Activated CD4-positive, CD25-positive, alpha-beta regulatory T cell treated with anti-CD3 and anti-CD28 coated beads, Interleukin-2, amount 50 U/mL, for 16 hours (primary cell): Measurements from ENCODE around the gene KIF23.
A peak's percentile ranks its signal among the peaks of the same experiment; 100 is the strongest.
"Not testable (repeated sequence)": the region's sequence is repeated elsewhere in the genome, so short reads cannot be mapped to it uniquely, and the experiment has no call there.

Experiments
- DNase-seq: peaks from one replicate; pipeline ENCODE4 v3.0.0-alpha.2; 2020; ENCODE audit warnings: low read depth, low spot score

Gene KIF23

DNA sequence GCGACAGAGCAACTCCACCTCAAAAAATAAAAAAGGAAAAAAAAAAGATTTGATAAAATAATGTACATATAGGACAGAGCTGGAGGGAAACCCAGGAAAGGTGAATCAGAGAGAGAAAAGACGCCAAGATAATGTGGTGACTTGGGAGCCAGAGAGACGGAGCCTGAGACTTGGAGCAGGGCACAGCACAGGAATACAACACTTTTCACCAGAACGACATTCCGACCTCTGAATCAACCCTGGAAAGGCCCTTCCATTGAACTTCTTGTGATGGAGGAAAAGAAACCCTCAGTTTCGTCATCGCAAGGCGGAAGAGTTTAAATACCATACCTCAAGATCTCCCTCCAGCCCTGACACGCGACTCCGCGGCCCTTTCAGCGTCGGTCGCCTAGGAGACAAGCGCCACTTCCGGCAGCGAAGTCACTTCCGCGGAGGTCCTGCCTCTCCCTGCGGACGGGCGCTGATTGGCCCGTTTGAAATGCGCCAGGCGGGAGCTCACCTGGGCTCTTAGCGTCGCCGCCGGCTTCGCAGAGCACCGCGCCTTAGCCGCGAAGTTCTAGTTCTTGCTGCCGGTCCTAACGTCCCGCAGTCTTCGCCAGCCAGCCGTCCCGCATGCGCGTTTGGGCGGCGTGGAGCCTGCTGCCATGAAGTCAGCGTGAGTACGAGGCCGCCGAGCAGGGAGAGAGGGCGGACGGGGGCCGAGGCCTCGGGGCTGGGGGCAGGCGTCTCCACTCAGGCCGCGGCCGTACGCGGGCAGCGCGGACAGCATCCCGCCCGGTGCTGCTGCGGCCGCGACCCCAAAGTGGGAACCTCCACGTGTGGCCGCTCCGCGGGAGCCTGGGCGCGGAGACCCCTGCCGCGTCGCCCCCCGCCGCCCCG lies at the start of gene KIF23:
Gene KIF23, plus strand, starts transcription at position 528 of the 879 bp plus-strand sequence. Its CDS starts 117 bp downstream, at position 645.
- DNase-seq = peak; percentile 90

DNA sequence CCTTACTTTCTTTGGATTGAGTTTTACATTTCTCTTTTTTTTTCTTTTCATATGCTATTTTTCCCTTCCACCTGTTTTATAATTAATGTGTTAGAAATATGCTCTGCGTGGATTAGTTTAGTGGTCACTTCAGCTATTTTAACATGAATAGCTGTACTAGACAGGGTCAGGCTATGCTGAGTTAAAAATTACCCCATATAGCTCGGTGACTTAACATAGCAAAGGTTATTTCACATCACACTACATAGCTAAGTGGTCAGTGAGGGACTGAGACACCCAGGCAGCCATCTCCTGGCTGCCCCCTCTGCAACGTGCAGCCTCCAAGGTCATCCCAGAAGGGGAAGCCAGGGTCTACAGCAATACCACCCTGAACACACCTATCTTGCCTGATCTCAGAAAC lies 46.9 kb upstream of the KIF23 start:
- DNase-seq = no peak

DNA sequence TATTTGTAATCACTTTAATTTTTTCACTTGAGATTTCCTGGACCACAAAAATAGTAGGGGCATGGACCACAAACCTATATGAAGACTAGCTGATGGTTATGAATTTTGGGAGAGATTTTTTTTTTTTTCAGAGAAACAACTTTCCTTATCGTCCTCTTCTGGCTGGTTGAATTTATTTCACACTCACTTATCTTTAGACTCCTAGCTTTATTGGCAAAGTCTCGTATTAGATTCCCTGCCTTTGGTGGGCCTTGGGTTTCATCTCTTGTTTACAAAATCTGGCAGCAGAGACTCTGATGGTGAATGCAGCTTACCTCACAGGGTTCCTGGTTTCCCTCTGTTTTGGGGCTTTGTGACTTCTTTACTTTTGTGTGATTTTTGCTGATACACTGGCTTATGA lies 44.5 kb upstream of the KIF23 start:
- DNase-seq = no peak

DNA sequence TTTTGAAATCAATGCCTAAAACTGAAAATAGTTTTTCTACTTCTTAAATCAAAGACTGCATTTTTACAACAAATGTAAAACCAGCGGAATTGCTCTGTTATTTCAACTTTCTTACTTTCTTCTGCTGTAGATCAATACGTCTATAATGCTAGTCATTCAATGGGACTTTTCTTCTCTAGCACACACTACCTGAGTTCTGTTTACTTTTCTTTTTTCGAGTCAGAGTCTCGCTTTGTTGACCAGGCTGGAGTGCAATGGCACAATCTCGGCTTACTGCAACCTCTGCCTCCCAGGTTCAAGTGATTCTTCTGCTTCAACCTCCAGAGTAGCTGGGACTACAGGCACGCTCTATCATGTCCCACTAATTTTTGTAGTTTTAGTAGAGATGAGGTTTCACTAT lies 40.7 kb upstream of the KIF23 start:
- DNase-seq = no peak

DNA sequence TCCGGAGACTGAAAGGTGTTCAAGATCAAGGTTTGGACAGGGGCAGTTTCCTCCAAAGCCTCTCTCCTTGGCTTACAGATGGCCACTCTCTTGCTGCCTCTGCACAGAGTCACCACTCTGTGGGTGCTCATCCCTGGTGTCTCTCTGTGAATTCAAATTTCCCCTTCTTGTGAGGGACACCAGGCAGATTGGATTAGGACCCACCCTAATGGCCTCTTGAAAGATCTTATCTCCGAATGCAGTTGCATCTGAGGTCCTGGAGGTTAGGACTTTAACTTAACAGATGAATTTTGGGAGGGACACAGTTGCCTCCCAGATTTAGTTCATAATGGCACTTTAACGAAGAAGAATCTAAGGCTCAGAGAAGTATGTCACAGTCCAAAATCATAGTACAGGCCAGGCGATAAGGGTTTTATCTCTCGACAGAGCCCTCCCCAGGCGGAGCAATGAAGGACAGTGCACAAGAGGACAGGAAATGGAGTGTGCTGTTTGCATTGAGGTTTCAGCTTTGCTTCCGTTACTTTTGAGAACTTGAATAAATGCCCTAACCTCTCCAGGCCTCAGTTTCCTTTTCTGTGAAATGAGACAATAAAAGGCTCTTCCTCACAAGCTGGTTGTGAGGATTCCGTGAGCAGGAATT lies 38.9 kb upstream of the KIF23 start:
- DNase-seq = no peak

DNA sequence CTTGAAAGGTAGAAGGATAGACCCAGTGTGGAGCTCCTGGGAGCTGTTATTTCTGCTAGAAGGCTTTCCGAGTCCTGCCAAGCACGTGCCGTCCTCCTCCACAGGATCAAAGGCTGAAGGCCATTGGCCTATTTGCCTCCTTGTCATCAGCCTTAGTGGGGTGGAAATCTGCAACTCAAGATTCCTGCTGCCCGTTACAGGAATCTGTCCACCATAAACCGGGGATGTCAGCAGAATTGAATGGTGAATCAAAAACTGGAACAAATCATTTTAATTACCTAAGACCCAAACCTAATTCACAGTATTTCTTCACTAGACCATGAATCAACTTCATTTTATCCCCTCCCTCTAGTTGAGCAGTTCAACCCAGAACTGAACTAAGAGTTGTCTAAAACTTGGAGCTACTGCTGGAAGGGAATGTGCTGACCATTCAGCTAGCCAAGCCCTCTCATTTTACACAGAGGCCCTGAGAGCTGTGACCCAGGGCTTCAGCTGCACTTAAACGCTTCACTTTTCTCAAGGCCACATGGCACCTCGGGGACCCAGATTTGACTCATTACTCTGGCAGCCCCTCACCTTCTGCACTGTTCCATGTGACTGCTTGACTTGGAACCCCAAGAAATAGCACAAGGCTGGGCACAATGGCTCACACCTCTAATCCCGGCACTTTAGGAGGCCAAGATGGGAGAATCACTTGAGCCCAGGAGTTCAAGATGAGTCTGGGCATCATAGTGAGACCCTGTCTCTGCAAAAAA lies 36.8 kb upstream of the KIF23 start:
- DNase-seq = no peak

DNA sequence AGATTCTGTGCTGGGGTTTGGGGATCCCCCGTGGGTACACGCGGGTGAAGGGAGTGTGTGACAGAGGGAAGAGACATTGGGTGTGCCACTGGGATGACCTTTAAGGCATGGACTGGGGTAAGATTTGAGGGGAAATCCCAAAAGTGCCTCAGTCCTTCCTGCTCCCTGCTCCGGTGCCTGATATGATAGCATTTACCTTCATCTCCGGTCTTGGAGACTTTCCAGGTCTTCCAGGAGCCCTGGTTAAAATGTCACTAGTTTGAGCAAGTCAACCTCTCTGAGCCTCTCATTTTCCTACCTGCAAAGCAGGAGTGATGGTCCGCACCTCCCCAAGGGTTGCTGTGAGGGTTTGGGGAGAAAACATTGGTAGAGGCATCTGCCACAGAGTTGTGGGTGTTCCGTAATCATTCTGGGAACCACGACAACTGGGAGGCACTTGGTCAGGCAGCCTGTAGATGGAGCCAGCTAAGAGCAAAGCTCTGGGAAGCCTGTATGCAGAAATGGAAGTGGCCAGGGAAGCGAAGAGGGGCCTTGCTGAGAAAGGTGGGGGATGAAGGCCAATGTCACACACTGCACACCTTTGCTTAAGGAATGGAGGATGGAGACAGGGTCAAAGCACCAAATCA lies 33.9 kb upstream of the KIF23 start:
- DNase-seq = no peak

DNA sequence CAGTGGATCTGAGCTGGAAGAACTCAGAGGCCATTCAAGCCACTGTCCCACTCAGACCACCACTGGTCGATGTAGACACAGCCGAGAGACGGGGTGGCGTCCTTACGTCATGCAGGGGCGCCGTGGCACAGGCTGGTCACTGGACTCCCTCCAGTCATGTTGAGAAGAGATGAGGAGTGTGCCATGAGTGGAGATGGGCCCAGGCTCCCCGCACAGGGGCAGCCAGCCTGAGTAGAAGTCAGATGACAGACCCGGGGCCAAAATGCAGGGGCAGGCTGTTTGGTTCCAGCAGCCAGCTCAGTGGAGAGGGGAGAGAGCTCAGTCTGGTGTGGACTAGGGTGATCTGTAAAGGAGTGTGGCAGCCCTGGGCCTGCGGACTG lies 33.4 kb upstream of the KIF23 start:
- DNase-seq = no peak

DNA sequence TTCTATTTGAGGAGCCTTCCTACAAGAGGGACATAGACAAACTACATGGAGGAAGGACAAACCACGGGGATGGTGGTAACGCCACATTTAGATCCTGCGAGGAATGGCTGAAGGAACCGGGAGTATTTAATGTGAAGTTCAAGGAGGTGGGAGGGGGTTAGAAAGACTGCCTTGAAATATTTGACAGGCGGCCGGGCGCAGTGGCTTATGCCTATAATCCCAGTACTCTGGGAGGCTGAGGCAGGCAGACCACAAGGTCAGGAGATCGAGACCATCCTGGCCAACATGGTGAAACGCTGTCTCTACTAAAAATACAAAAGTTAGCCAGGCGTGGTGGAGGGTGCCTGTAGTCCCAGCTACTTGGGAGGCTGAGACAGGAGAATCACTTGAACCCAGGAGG lies 32.0 kb upstream of the KIF23 start:
- DNase-seq = not testable (repeated sequence)

DNA sequence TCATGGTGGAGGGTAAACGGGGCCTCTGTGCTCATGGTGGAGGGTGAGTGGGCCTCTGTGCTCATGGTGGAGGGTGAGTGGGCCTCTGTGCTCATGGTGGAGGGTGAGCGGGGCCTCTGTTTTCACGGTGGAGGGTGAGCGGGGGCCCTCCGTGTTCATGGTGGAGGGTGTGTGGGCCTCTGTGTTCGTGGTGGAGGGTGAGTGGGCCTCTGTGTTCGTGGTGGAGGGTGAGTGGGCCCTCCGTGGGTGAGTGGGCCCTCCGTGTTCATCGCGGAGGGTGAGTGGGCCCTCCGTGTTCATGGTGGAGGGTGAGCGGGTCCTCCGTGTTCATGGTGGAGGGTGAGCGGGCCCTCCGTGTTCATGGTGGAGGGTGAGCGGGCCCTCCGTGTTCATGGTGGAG lies 30.1 kb upstream of the KIF23 start:
- not testable (repeated sequence) for DNase-seq

DNA sequence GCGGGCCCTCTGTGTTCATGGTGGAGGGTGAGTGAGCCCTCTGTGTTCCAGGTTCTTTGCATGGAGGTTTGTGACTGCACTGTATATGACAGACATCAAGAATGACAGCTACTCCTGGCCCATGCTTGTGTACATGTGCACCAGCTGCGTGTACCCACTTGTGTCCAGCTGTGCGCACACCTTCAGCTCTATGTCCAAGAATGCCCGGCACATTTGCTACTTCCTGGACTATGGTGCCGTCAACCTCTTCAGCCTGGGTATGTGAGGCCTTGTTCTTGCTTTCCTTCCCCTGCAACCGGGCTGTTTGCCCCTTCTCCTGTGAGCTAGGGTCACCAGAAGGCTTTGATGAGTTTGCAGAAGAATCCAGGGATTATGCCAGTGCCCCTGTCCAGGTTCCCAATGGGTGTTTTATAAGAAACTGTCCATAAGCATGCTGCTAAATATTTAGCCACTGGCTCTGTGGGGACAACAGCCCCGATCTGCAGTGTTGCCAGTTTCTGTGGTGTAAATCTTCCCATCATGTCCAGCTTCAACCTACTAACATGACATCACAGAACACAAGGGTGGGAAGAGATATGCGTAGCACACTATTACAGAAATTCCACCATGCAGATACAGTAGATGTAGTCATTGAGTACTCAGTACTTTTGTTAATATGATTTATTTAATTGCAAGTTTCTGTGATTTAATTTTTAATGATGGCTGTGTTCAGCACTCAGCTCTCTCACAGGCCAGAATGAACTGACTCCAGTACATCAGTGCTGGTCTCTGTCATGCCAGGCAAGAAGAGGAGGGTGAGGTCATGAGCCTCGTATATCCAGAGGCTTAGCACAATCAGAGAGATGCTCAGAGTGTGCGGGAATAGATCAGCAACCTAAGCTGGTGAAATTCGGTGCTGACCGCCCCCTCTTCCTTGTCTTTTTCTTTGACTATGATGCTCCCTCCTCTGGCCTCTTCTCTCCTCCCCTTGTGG lies 29.2 kb upstream of the KIF23 start:
- DNase-seq = no peak

DNA sequence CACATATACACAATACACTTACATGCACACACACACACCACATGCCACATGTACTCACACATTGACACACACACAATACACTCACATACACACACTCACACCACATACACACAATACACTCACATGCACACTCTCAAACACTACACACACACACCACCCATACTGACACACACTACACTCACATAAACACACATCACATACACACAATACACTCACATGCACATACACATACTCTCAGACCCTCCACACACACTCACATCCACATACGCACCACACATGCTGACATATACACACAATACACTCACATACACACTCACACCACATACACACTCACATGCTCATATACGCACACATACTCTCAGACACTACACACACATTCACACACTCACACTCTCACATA lies 28.3 kb upstream of the KIF23 start:
- DNase-seq = no peak

DNA sequence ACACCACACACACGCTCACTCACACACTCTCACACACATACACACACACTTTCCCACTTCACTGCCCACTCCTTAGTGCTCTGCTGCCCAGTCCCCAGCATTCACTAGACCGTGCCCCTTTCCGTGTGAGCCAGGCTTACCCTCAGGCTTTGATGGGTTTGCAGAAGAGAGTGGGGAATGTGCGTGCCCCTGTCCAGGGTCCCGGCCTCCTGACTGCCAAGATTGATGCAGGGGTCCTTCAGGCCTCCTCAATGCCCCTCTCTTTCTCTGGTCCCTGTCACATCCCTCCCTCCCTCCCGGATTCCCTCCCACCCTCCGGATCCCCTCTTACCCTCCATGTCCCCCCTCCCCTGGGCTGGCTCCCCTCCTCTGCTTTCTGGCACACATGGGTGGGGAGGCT lies 27.9 kb upstream of the KIF23 start:
- no peak for DNase-seq

DNA sequence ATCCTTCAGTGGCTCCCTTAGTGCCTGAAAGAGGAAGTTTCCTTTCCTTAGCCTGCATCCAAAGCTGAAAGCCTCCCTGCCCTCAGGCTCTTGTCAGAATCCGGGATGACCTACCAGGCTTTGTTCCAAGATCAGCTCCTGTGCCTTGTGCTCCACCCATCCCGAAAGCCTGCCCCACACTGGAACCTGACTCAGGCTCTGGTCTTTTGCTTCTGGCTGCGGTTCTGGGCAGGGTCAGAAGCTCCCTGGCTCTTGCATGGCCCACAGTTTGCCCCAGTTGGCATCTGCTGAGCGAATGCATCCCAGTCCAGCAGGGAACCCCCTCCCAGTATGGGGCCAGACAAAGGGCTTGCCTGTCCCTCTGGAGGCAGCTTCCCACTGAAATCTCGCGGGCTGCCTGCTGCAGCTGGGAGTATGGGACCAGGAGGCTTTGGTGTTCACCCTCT lies 25.9 kb upstream of the KIF23 start:
- DNase-seq = no peak

DNA sequence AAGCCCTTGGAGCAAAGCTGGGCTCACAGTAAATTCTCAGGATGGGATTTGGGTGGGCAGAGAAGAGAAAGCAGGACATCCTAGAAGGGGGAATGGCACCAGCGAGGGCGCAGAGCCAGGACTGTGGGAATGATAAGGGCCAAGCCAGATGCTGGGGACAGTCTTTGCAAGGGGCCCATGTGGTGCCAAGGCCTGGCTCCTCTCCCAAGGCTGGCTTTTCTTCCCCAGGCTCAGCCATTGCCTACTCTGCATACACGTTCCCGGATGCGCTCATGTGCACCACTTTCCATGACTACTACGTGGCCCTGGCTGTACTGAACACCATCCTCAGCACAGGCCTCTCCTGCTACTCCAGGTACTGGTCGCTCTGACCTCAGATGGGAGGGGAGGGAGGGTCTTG lies 24.7 kb upstream of the KIF23 start:
- DNase-seq = no peak

DNA sequence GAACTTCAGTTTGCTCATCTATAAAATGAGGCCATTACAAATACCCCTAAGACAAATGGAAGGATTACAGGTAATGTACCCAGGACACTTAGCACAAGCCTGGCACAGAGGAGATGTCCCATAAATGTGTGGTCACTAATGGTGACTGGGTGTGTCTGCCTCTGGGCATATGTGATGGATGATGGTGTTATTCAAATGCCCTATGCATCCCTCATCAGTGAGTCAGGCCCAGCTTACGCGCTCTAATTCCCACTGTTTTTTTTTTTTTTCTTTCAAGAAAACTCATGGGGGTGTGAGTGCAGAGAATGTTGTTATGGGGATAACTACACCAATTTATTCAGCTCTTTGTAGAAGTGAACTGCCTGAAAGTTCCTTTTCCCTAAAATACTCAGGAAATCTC lies 23.6 kb upstream of the KIF23 start:
- no peak for DNase-seq

DNA sequence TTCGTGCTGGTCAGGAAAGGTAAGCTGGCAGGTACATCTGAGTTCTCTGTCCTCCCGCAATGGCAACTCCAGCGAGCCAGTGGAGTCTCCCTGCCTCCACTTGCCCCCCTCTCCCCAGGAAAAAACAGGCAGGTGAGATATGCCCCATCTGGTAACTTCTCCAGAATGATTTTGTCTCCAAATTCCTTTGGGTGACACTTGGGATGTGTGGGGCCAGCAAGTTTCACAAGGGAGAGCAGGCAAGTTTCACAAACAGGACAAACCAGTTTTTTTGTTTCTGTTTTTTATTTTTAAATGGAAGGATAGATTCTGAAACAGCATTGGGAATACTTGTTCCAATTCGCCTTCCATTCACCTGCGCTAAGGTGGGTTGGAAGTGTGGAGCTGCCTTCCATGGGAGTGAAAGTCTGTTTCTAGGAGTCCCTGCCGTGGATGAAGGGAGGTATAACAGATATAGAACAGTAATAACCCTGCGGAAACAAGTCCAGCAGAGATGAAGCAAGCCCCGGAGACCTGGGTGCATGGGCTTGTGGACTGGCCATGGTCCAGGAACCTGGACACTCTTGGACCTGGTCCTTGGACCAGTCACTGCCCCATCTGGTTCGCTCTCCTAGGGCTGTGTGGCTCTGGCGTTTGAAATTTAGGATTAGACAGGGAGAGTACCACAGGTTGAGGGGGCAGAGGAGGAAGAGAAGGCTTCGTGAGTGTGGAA lies 22.9 kb upstream of the KIF23 start:
- DNase-seq = no peak

DNA sequence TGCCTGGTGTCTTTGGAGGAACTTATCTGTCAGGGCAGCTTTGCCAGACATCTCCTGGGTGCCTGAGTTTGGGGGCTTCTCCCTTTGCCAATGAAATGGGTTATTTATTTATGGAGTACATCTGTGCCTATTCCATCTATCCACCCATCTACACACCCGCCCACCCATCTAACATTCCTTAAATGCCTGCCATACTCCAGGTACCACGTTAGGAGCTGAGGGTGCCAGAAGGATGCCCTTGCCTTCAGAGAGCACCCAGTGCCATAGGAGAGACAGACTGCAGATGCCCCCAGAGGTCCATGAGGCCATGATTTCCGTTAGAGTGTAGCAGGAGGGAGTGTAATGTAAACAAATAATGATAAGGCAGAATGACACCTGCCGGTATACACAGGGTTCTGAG lies 21.8 kb upstream of the KIF23 start:
- DNase-seq = no peak

DNA sequence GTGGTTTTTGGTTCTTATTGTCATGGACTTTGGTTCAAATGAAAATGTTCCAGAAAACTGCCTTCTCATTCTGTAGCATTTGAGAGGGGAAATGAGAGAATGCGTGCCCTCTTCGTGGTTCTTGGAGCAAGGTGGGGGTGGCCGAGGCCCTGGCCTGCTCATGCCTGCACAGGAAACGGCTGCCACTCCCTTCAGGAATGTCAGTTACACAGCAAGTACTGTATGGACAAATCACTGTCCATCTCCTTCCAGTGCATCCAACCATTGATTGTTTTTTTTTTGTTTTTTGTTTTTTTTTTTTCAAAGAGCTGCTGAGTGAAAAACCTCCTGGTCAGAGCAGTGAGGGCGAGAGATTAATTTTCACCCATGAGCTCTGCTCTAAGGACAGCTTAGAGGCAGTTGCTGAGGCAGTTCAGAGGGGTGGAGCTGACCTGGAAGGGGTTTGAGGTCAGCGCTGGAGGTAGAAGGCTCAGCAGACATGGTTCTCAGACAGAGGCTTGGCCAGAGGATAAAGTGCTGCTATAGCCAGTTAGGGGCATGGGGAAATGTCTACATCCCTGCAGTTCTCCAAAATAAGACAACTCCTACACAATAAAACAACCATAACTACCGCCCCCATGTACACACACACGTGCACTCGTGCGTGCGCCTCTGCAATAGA lies 20.2 kb upstream of the KIF23 start:
- DNase-seq = no peak
